Caco-2 (cell line): ENCODE results near the gene ZNF335. TPM values are rescaled to one million over a fixed set of nuclear protein-coding genes. Genes with fewer than 3 reads are reported as not detected.

Experiments
- BruUV-seq: library from RNA; stranded (reverse); fragments of 400-500 nt; replicated peaks from 2 replicates; lab custom pipeline; 2021; lab: Mats Ljungman, UMichigan
- CTCF ChIA-PET: fragments of 300-600 bp; sonication (Branson Sonifier 250); formaldehyde crosslinking; loops from one replicate; lab custom pipeline; 2022; ENCODE audit warnings: antibody characterized with exemption; lab: Charles Lee
- POLR2A ChIA-PET: fragments of 300-600 bp; sonication (Branson Sonifier 250); formaldehyde crosslinking; loops from one replicate; lab custom pipeline; 2022; ENCODE audit warnings: antibody characterized with exemption; lab: Charles Lee
- DNase-seq, 2 experiments: peaks; one replicate each; pipeline versions ENCODE4 v3.0.0 to v3.0.0-alpha.2; 2020 to 2022
- H3K27me3 ChIP-seq: replicated peaks from 2 replicates; pipeline ENCODE4 v1.6.0; 2011; ENCODE audit warnings: low read length; ENCODE audit not compliant: control insufficient read depth, insufficient read depth
- H3K36me3 ChIP-seq: 2 replicates; pipeline ENCODE4 v1.5.1; 2011; ENCODE audit warnings: low read length; ENCODE audit not compliant: control insufficient read depth, insufficient read depth
- H3K4me1 ChIP-seq: fragments of 250-450 bp; sonication (Bioruptor Pico); 2 replicates; pipeline ENCODE4 v1.5.1; 2020; ENCODE audit warnings: mild to moderate bottlenecking
- H3K4me3 ChIP-seq: 2 replicates; pipeline ENCODE4 v1.5.1; 2011; ENCODE audit warnings: low read depth, mild to moderate bottlenecking, control low read depth, low read length
- H3K9me3 ChIP-seq: fragments of 250-450 bp; sonication (Bioruptor Pico); 2 replicates; pipeline ENCODE4 v1.5.1; 2020; ENCODE audit warnings: mild to moderate bottlenecking, moderate library complexity
- H3K27ac Mint-ChIP-seq: one replicate; pipeline ENCODE4 v1.8.0; 2022; ENCODE audit warnings: mixed read lengths; ENCODE audit not compliant: unreplicated experiment
- H3K27me3 Mint-ChIP-seq: one replicate; pipeline ENCODE4 v1.8.0; 2022; ENCODE audit warnings: mixed read lengths; ENCODE audit not compliant: insufficient read depth, unreplicated experiment
- H3K36me3 Mint-ChIP-seq: one replicate; pipeline ENCODE4 v1.8.0; 2022; ENCODE audit warnings: mild to moderate bottlenecking, mixed read lengths; ENCODE audit not compliant: insufficient read depth, unreplicated experiment
- H3K4me1 Mint-ChIP-seq: one replicate; pipeline ENCODE4 v1.8.0; 2022; ENCODE audit warnings: low read depth, mixed read lengths; ENCODE audit not compliant: unreplicated experiment
- H3K4me3 Mint-ChIP-seq: one replicate; pipeline ENCODE4 v1.8.0; 2022; ENCODE audit warnings: mild to moderate bottlenecking, moderate library complexity, mixed read lengths; ENCODE audit not compliant: unreplicated experiment
- H3K9me3 Mint-ChIP-seq: one replicate; pipeline ENCODE4 v1.8.0; 2022; ENCODE audit warnings: mixed read lengths; ENCODE audit not compliant: unreplicated experiment
- intact Hi-C: fragments of 100-400 bp; cut with micrococcal nuclease; formaldehyde crosslinking; loops from one replicate; pipeline ENCODE4 v1.10.0; 2022; ENCODE audit not compliant: unreplicated experiment
- total RNA-seq: library from RNA; stranded (reverse); gene quantifications from 2 replicates; pipeline ENCODE4 v1.2.3, GENCODE V29; 2022
- TF ChIP-seq, protein P1 (sequence below), 2 experiments: fragments of 200-600 bp in 1 of 2; IDR thresholded peaks; 1 replicate in 1 of 2; 2 replicates in 1 of 2; pipeline versions ENCODE4 v1.5.1 to v1.8.0; 2011 to 2022; ENCODE audit warnings: antibody characterized with exemption in 1 of 2, control low read depth in 1 of 2, inconsistent platforms in 1 of 2, low read depth in 1 of 2, low read length in 1 of 2, mild to moderate bottlenecking in 1 of 2, moderate library complexity in 1 of 2; ENCODE audit not compliant: insufficient read depth in 1 of 2, severe bottlenecking in 1 of 2, unreplicated experiment in 1 of 2

ZNF335 gene
- total RNA-seq, 1 experiment from 2014 or later = 35.1 TPM

DNA sequence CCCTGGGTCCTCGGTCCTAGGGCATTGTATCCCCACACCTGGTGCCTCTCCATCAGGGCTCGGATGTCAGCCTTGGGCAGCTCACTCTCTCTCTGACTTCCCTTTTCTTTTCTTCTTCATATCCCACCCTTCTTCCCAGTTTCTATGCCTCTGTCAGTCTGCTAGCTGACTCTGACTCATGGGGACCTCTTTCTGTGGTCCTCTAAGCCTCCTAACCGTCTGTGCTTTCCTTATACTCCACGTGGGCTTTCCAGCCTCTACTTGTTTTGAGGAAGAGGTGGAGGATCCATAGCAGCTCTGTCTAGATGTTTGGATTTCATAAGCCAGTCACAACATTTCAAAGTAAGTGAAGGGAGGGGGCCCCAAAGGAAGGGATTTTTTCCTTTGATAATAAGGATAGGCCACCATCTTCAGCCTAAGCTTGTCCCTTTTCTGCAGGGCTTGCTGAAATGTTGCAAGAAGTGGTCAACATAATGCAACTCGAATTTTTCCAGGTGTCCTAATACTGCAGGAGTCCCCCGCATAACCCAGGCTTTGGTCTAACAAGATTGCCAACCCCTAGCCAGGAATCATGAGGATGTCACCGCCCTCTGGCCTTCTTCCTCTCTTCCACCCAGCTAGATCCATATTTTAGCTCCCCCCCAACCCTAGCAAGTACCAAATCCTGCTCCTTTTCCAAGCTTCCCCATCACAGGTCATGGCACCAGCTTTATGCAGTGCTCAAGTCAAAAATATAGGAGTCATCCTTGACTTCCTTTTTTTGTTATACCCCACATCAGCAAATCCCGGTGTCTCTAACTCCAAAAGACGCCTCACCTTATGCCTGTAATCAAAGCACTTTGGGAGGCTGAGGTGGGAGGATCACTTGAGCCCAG, 51.3 kb downstream of the ZNF335 start:
- peaks cover 7% of the 10 kb centered on the region for H3K4me1 Mint-ChIP-seq
- no peaks in the 10 kb centered on the region for H3K9me3 Mint-ChIP-seq
- no peaks in the 10 kb centered on the region for H3K9me3 ChIP-seq
- ChIA-PET POLR2A (interaction anchor here (1.1 to 2.4 kb wide), 2 partner anchors 14 to 39 kb away, joined by 3 to 17 read pairs; partner anchors contain the start of gene PCIF1), CTCF (interaction anchor here (0.5 to 1.6 kb wide), 7 partner anchors 11 to 848 kb away, joined by 3 to 6 read pairs (median 3); partner anchors contain the start of genes CTSA and NEURL2)
- DNase-seq = no peak
- no peak overlapping the region for H3K4me3 Mint-ChIP-seq
- intact Hi-C loops = no loop called here
- H3K4me3 ChIP-seq = no peak overlapping the region
- H3K27me3 Mint-ChIP-seq = no peaks in the 10 kb centered on the region
- TF ChIP-seq, protein P1, sequence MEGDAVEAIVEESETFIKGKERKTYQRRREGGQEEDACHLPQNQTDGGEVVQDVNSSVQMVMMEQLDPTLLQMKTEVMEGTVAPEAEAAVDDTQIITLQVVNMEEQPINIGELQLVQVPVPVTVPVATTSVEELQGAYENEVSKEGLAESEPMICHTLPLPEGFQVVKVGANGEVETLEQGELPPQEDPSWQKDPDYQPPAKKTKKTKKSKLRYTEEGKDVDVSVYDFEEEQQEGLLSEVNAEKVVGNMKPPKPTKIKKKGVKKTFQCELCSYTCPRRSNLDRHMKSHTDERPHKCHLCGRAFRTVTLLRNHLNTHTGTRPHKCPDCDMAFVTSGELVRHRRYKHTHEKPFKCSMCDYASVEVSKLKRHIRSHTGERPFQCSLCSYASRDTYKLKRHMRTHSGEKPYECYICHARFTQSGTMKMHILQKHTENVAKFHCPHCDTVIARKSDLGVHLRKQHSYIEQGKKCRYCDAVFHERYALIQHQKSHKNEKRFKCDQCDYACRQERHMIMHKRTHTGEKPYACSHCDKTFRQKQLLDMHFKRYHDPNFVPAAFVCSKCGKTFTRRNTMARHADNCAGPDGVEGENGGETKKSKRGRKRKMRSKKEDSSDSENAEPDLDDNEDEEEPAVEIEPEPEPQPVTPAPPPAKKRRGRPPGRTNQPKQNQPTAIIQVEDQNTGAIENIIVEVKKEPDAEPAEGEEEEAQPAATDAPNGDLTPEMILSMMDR (IDR thresholded peaks at IDR 0.05; ENCODE audit: insufficient read depth in 1 of 2, low read depth in 1 of 2, low read length in 1 of 2, severe bottlenecking in 1 of 2, unreplicated experiment in 1 of 2) = no peak
- peaks cover 24% of the 10 kb centered on the region for H3K4me1 ChIP-seq
- H3K27ac Mint-ChIP-seq = no peak overlapping the region
- no peaks in the 10 kb centered on the region for H3K36me3 Mint-ChIP-seq
- BruUV-seq = no TSS peak
- no peaks in the 10 kb centered on the region for H3K36me3 ChIP-seq
- H3K27me3 ChIP-seq = no peaks in the 10 kb centered on the region

DNA sequence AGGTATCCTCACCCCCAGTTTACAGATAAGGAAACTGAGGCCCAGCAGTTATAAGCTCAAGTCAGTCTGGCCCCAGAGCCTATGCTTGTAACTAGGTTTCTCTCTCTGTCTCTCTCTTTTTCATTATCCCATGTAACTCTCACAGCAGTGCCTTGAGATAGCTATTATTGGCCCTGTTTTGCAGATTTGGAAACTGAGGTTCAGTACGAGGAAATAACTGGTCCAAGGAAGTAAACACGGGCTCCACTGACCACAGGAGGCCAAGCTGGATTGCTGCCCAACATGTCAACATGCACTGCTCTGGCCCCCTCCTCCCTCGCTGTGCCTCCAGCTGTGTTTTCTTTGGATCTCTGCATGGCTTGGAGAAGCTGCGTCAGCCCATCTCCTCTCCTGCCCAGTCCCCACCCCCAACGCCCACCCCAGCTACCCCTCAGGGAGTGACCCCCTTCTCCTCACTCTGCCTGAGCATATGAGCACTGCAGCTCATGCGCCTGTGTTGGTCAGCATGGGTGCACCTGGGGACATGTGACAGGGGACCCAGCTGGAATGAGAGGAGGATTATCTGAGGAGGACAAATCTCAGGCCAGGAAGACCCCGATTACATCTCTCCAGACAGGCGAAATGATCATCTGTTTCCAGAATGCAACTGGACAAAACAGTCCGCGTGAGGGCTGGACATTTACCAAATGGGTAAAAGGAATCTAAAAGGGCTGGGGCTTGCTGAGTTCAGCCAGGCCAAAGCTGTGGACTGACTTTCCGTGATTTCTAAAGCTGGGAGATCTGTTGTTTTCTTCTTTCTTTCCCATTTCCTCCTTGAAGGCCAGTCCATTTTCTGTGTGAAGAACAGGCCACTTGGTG, 52.2 kb downstream of the ZNF335 start:
- intact Hi-C loops = no loop called here
- Mint-ChIP-seq H3K27ac (no peak overlapping the region), H3K4me1 (peaks cover 7% of the 10 kb centered on the region), H3K9me3 (no peaks in the 10 kb centered on the region), H3K27me3 (no peaks in the 10 kb centered on the region), H3K4me3 (no peak overlapping the region), H3K36me3 (no peaks in the 10 kb centered on the region)
- H3K27me3 ChIP-seq = no peaks in the 10 kb centered on the region
- H3K9me3 ChIP-seq = no peaks in the 10 kb centered on the region
- H3K4me1 ChIP-seq = peaks cover 24% of the 10 kb centered on the region
- no peak overlapping the region for H3K4me3 ChIP-seq
- no TSS peak for BruUV-seq
- POLR2A ChIA-PET = interaction anchor here (1.1 to 2.4 kb wide), 3 partner anchors 10 to 38 kb away, joined by 3 to 17 read pairs (median 4); partner anchors contain the start of gene PCIF1
- CTCF ChIA-PET = interaction anchor here (0.5 to 1.6 kb wide), 5 partner anchors 10 to 133 kb away, joined by 3 to 6 read pairs (median 3); no protein-coding TSS in a partner anchor
- no peaks in the 10 kb centered on the region for H3K36me3 ChIP-seq
- TF ChIP-seq, protein P1 (IDR thresholded peaks at IDR 0.05; ENCODE audit: insufficient read depth in 1 of 2, low read depth in 1 of 2, low read length in 1 of 2, severe bottlenecking in 1 of 2, unreplicated experiment in 1 of 2) = no peak
- no peak for DNase-seq
